ENCODE data around the gene SHLD1. TPM values are rescaled to one million over a fixed set of nuclear protein-coding genes. Genes with fewer than 3 reads are reported as not detected.

The SHLD1 gene
- total and polyA plus RNA-seq, 5 donors, result 8.4 to 13.7 (median 12.6) TPM

GRCh38 chr20:5877128-5877527 lies 126.9 kb downstream of the SHLD1 start:
- 88% methylated on average over 4 of the region's 4 CpGs for WGBS
- ATAC-seq, result no peak
- H3K27me3 ChIP-seq (ENCODE audit: control insufficient read depth, insufficient read depth), result no peaks in the 10 kb centered on the region
- H3K9me3 ChIP-seq (ENCODE audit: control insufficient read depth, low read length), result no peaks in the 10 kb centered on the region
- H3K4me1 ChIP-seq (ENCODE audit: control insufficient read depth, insufficient read depth, low read length), result no peaks in the 10 kb centered on the region
- intact Hi-C loops (cut with DNase I), result no loop called here
- no peak overlapping the region for H3K27ac ChIP-seq (ENCODE audit: low read length)
- no peak for DNase-seq
- H3K4me3 ChIP-seq (ENCODE audit: low read length), result no peak overlapping the region

- DNase-seq, result no peak
- peaks cover 2% of the 10 kb centered on the region for H3K4me1 ChIP-seq (ENCODE audit: control insufficient read depth, insufficient read depth, low read length)
- no peak overlapping the region for H3K27ac ChIP-seq (ENCODE audit: low read length)
- no peak for ATAC-seq
- H3K9me3 ChIP-seq (ENCODE audit: control insufficient read depth, low read length), result no peaks in the 10 kb centered on the region
- 86% methylated on average over 3 of the region's 3 CpGs for WGBS
- H3K27me3 ChIP-seq (ENCODE audit: control insufficient read depth, insufficient read depth), result no peaks in the 10 kb centered on the region
- intact Hi-C loops (cut with DNase I), result loop anchor here in 1 of 4 donors (10.0 kb wide), 1 partner anchor 46 kb away; no protein-coding TSS in a partner anchor
- H3K4me3 ChIP-seq (ENCODE audit: low read length), result no peak overlapping the region
Measured at GRCh38 chr20:5880326-5880725, 130.1 kb downstream of the SHLD1 start.

GRCh38 chr20:5881703-5882102 lies 131.5 kb downstream of the SHLD1 start:
- no peaks in the 10 kb centered on the region for H3K9me3 ChIP-seq (ENCODE audit: control insufficient read depth, low read length)
- WGBS, result 58% methylated on average over 5 of the region's 5 CpGs
- no peaks in the 10 kb centered on the region for H3K27me3 ChIP-seq (ENCODE audit: control insufficient read depth, insufficient read depth)
- intact Hi-C loops (cut with DNase I), result loop anchor here in 1 of 4 donors (10.0 kb wide), 1 partner anchor 47 kb away; no protein-coding TSS in a partner anchor
- no peak overlapping the region for H3K4me3 ChIP-seq (ENCODE audit: low read length)
- H3K27ac ChIP-seq (ENCODE audit: low read length), result no peak overlapping the region
- DNase-seq (no peak), ATAC-seq (no peak)
- H3K4me1 ChIP-seq (ENCODE audit: control insufficient read depth, insufficient read depth, low read length), result peaks cover 2% of the 10 kb centered on the region

- ATAC-seq (no peak), DNase-seq (no peak)
- Histone ChIP-seq H3K4me1 (ENCODE audit: control insufficient read depth, insufficient read depth, low read length) (peaks cover 2% of the 10 kb centered on the region), H3K9me3 (ENCODE audit: control insufficient read depth, low read length) (no peaks in the 10 kb centered on the region), H3K27ac (ENCODE audit: low read length) (no peak overlapping the region), H3K27me3 (ENCODE audit: control insufficient read depth, insufficient read depth) (no peaks in the 10 kb centered on the region), H3K4me3 (ENCODE audit: low read length) (no peak overlapping the region)
- 74% methylated on average over 9 of the region's 9 CpGs for WGBS
- intact Hi-C loops (cut with DNase I), result loop anchor here in 1 of 4 donors (10.0 kb wide), 1 partner anchor 47 kb away; no protein-coding TSS in a partner anchor
Measured at GRCh38 chr20:5882166-5882565, 132.0 kb downstream of the SHLD1 start.

GRCh38 chr20:5884465-5885335 lies 134.5 kb downstream of the SHLD1 start:
- no peak for DNase-seq
- no peak for ATAC-seq
- intact Hi-C loops (cut with DNase I), result loop anchor here in 1 of 4 donors (10.0 kb wide), 1 partner anchor 50 kb away; no protein-coding TSS in a partner anchor
- H3K4me1 ChIP-seq (ENCODE audit: control insufficient read depth, insufficient read depth, low read length), result peaks cover 2% of the 10 kb centered on the region
- H3K27ac ChIP-seq (ENCODE audit: low read length), result no peak overlapping the region
- H3K4me3 ChIP-seq (ENCODE audit: low read length), result no peak overlapping the region
- WGBS, result 82% methylated on average over 8 of the region's 8 CpGs
- no peaks in the 10 kb centered on the region for H3K27me3 ChIP-seq (ENCODE audit: control insufficient read depth, insufficient read depth)
- H3K9me3 ChIP-seq (ENCODE audit: control insufficient read depth, low read length), result no peaks in the 10 kb centered on the region

- 79% methylated on average over 6 of the region's 6 CpGs for WGBS
- no peak for ATAC-seq
Measured at GRCh38 chr20:5885866-5886265, 135.7 kb downstream of the SHLD1 start.

GRCh38 chr20:5886788-5887187 lies 136.6 kb downstream of the SHLD1 start:
- DNase-seq (peak; percentile 31 to 69 (median 49)), ATAC-seq (peak; percentile 86 to 90)
- 44% methylated on average over 4 of the region's 4 CpGs for WGBS
- H3K27me3 ChIP-seq (ENCODE audit: control insufficient read depth, insufficient read depth), result no peaks in the 10 kb centered on the region
- intact Hi-C loops (cut with DNase I), result loop anchor here in 1 of 4 donors (10.0 kb wide), 1 partner anchor 52 kb away; no protein-coding TSS in a partner anchor
- H3K4me3 ChIP-seq (ENCODE audit: low read length), result no peak overlapping the region
- peaks cover 2% of the 10 kb centered on the region for H3K4me1 ChIP-seq (ENCODE audit: control insufficient read depth, insufficient read depth, low read length)
- H3K9me3 ChIP-seq (ENCODE audit: control insufficient read depth, low read length), result no peaks in the 10 kb centered on the region
- H3K27ac ChIP-seq (ENCODE audit: low read length), result peak overlapping the region; percentile 96

More at GRCh38 chr20:5885866-5886265, 135.7 kb downstream of the SHLD1 start:
- intact Hi-C loops (cut with DNase I), result loop anchor here in 1 of 4 donors (10.0 kb wide), 1 partner anchor 51 kb away; no protein-coding TSS in a partner anchor
- Histone ChIP-seq H3K9me3 (ENCODE audit: control insufficient read depth, low read length) (no peaks in the 10 kb centered on the region), H3K27ac (ENCODE audit: low read length) (peak overlapping the region; percentile 96), H3K27me3 (ENCODE audit: control insufficient read depth, insufficient read depth) (no peaks in the 10 kb centered on the region), H3K4me3 (ENCODE audit: low read length) (no peak overlapping the region), H3K4me1 (ENCODE audit: control insufficient read depth, insufficient read depth, low read length) (peaks cover 2% of the 10 kb centered on the region)
- DNase-seq, result no peak

GRCh38 chr20:5887386-5887785 lies 137.2 kb downstream of the SHLD1 start:
- WGBS, result 81% methylated on average over 5 of the region's 5 CpGs
- Histone ChIP-seq H3K27me3 (ENCODE audit: control insufficient read depth, insufficient read depth) (no peaks in the 10 kb centered on the region), H3K9me3 (ENCODE audit: control insufficient read depth, low read length) (no peaks in the 10 kb centered on the region), H3K27ac (ENCODE audit: low read length) (peak overlapping the region; percentile 82), H3K4me3 (ENCODE audit: low read length) (no peak overlapping the region), H3K4me1 (ENCODE audit: control insufficient read depth, insufficient read depth, low read length) (peaks cover 2% of the 10 kb centered on the region)
- ATAC-seq, result no peak
- DNase-seq, result no peak
- intact Hi-C loops (cut with DNase I), result loop anchor here in 1 of 4 donors (10.0 kb wide), 1 partner anchor 53 kb away; no protein-coding TSS in a partner anchor

- Histone ChIP-seq H3K9me3 (ENCODE audit: control insufficient read depth, low read length) (no peaks in the 10 kb centered on the region), H3K4me1 (ENCODE audit: control insufficient read depth, insufficient read depth, low read length) (peaks cover 2% of the 10 kb centered on the region), H3K4me3 (ENCODE audit: low read length) (no peak overlapping the region), H3K27me3 (ENCODE audit: control insufficient read depth, insufficient read depth) (no peaks in the 10 kb centered on the region), H3K27ac (ENCODE audit: low read length) (no peak overlapping the region)
- intact Hi-C loops (cut with DNase I), result loop anchor here in 1 of 4 donors (10.0 kb wide), 1 partner anchor 53 kb away; no protein-coding TSS in a partner anchor
- 53% methylated on average over 1 of the region's 1 CpG for WGBS
- DNase-seq (no peak), ATAC-seq (no peak)
Measured at GRCh38 chr20:5888041-5888440, 137.8 kb downstream of the SHLD1 start.

- H3K4me1 ChIP-seq (ENCODE audit: control insufficient read depth, insufficient read depth, low read length), result no peaks in the 10 kb centered on the region
- ATAC-seq, result peak; percentile 77
- no peak overlapping the region for H3K4me3 ChIP-seq (ENCODE audit: low read length)
- no peaks in the 10 kb centered on the region for H3K9me3 ChIP-seq (ENCODE audit: control insufficient read depth, low read length)
- intact Hi-C loops (cut with DNase I), result no loop called here
- no peaks in the 10 kb centered on the region for H3K27me3 ChIP-seq (ENCODE audit: control insufficient read depth, insufficient read depth)
- peak in 2 of 3 donors; percentile 27 to 50 for DNase-seq
- peak overlapping the region; percentile 74 for H3K27ac ChIP-seq (ENCODE audit: low read length)
- 60% methylated on average over 10 of the region's 10 CpGs for WGBS
Measured at GRCh38 chr20:5890773-5891441, 140.7 kb downstream of the SHLD1 start.

- Histone ChIP-seq H3K9me3 (ENCODE audit: control insufficient read depth, low read length) (no peaks in the 10 kb centered on the region), H3K27me3 (ENCODE audit: control insufficient read depth, insufficient read depth) (no peaks in the 10 kb centered on the region), H3K4me1 (ENCODE audit: control insufficient read depth, insufficient read depth, low read length) (no peaks in the 10 kb centered on the region), H3K27ac (ENCODE audit: low read length) (no peak overlapping the region), H3K4me3 (ENCODE audit: low read length) (no peak overlapping the region)
- DNase-seq, result no peak
- 33% methylated on average over 3 of the region's 3 CpGs for WGBS
- peak in 1 of 2 donors; percentile 29 for ATAC-seq
- intact Hi-C loops (cut with DNase I), result no loop called here
Measured at GRCh38 chr20:5893052-5893451, 142.9 kb downstream of the SHLD1 start.

Data from right cardiac atrium (tissue), 5 donors.